WTC11 (cell line): Measurements from ENCODE around the gene ST6GAL1.

Source experiments
- FOXP1 ChIP-seq: sonication (generic); formaldehyde crosslinking; IDR thresholded peaks from 2 replicates; pipeline ENCODE4 v1.8.0; 2022; ENCODE audit warnings: missing genetic modification reagents, mild to moderate bottlenecking, moderate library complexity, borderline replicate concordance
- GABPB1 ChIP-seq: sonication (generic); formaldehyde crosslinking; IDR thresholded peaks from 2 replicates; pipeline ENCODE4 v1.8.1; 2023; ENCODE audit warnings: mild to moderate bottlenecking, missing genetic modification reagents
- NR3C1 ChIP-seq: sonication (generic); formaldehyde crosslinking; conservative IDR thresholded peaks from 2 replicates; pipeline ENCODE4 v1.8.1; 2023; ENCODE audit warnings: low read depth, mild to moderate bottlenecking, missing genetic modification reagents
- SMAD3 ChIP-seq: sonication (generic); formaldehyde crosslinking; IDR thresholded peaks from 2 replicates; pipeline ENCODE4 v1.8.0; 2022; ENCODE audit warnings: missing genetic modification reagents, mild to moderate bottlenecking, borderline replicate concordance
- TEAD4 ChIP-seq: sonication (generic); formaldehyde crosslinking; IDR thresholded peaks from 2 replicates; pipeline ENCODE4 v1.8.0; 2022; ENCODE audit warnings: mild to moderate bottlenecking, missing genetic modification reagents
- TF ChIP-seq, protein P1 (sequence below): sonication (generic); formaldehyde crosslinking; IDR thresholded peaks from 2 replicates; pipeline ENCODE4 v1.8.1; 2023; ENCODE audit warnings: mild to moderate bottlenecking, missing genetic modification reagents, moderate library complexity
- TF ChIP-seq, protein P2 (sequence below): sonication (generic); formaldehyde crosslinking; IDR thresholded peaks from 2 replicates; pipeline ENCODE4 v1.8.1; 2022; ENCODE audit warnings: low read depth, mild to moderate bottlenecking, moderate library complexity, missing genetic modification reagents, borderline replicate concordance
- TF ChIP-seq, protein P3 (sequence below): sonication (generic); formaldehyde crosslinking; IDR thresholded peaks from 2 replicates; pipeline ENCODE4 v1.8.0; 2023; ENCODE audit warnings: missing genetic modification reagents
- TF ChIP-seq, protein P4 (sequence below): sonication (generic); formaldehyde crosslinking; IDR thresholded peaks from 2 replicates; pipeline ENCODE4 v1.8.0; 2022; ENCODE audit warnings: mild to moderate bottlenecking, missing genetic modification reagents
- TF ChIP-seq, protein P5 (sequence below): sonication (generic); formaldehyde crosslinking; conservative IDR thresholded peaks from 2 replicates; pipeline ENCODE4 v1.8.1; 2022; ENCODE audit warnings: mild to moderate bottlenecking, missing genetic modification reagents
- TF ChIP-seq, protein P6 (sequence below): sonication (generic); formaldehyde crosslinking; IDR thresholded peaks from 2 replicates; pipeline ENCODE4 v1.8.1; 2023; ENCODE audit warnings: mild to moderate bottlenecking, moderate library complexity, missing genetic modification reagents
- TF ChIP-seq, protein P7 (sequence below): fragments of 200-600 bp; IDR thresholded peaks from 2 replicates; pipeline ENCODE4 v1.8.0; 2022; ENCODE audit warnings: antibody characterized with exemption
- TF ChIP-seq, protein P8 (sequence below): sonication (generic); formaldehyde crosslinking; IDR thresholded peaks from 2 replicates; pipeline ENCODE4 v1.8.0; 2022; ENCODE audit warnings: mild to moderate bottlenecking, missing genetic modification reagents
- TF ChIP-seq, protein P9 (sequence below): sonication (generic); formaldehyde crosslinking; IDR thresholded peaks from 2 replicates; pipeline ENCODE4 v1.8.1; 2022; ENCODE audit warnings: missing genetic modification reagents, borderline replicate concordance

DNA sequence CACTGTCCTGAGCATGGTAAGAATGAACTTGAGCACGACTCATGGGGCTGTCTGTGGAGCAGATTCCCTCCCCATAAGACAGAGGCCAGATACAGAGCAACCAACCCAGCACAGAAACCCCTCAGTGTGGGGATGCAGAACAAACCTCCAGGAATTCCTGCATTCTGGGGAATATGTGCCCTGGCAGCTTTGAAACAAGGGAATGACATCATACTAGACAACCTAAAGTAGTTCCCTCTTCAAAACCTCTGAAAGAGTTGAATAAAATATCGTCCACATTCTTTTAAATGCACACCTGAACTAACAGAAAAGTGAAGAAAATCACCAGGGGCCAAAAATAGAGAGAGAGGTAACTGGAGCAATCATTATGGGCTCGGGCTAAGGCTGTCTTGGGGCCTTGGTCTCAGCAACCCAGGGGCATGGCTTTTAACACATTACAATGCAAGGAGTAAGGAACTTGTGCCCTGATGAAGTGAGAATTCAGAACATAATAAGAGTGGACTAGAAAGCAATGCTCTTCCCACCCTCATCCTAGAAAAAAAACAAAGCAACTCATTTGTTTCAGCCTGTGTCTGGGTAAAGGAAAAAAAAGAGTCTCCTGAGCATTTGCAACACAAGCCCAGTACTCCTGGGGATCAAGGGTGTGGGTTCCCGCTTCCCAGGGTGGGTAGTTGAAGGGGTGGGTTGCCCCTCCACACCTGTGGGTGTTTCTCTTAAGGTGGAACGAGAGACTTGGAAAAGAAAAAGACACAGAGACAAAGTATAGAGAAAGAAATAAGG, 43.9 kb upstream of the ST6GAL1 start:
- no peak for TF ChIP-seq NR3C1
- TF ChIP-seq, protein P1, sequence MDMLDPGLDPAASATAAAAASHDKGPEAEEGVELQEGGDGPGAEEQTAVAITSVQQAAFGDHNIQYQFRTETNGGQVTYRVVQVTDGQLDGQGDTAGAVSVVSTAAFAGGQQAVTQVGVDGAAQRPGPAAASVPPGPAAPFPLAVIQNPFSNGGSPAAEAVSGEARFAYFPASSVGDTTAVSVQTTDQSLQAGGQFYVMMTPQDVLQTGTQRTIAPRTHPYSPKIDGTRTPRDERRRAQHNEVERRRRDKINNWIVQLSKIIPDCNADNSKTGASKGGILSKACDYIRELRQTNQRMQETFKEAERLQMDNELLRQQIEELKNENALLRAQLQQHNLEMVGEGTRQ (CRISPR knock-in tag), result no peak
- TF ChIP-seq, protein P2, sequence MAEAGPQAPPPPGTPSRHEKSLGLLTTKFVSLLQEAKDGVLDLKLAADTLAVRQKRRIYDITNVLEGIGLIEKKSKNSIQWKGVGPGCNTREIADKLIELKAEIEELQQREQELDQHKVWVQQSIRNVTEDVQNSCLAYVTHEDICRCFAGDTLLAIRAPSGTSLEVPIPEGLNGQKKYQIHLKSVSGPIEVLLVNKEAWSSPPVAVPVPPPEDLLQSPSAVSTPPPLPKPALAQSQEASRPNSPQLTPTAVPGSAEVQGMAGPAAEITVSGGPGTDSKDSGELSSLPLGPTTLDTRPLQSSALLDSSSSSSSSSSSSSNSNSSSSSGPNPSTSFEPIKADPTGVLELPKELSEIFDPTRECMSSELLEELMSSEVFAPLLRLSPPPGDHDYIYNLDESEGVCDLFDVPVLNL (CRISPR knock-in tag), result no peak
- TF ChIP-seq, protein P3, sequence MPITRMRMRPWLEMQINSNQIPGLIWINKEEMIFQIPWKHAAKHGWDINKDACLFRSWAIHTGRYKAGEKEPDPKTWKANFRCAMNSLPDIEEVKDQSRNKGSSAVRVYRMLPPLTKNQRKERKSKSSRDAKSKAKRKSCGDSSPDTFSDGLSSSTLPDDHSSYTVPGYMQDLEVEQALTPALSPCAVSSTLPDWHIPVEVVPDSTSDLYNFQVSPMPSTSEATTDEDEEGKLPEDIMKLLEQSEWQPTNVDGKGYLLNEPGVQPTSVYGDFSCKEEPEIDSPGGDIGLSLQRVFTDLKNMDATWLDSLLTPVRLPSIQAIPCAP, result no peak
- TF ChIP-seq GABPB1 (CRISPR knock-in tag), result no peak
- TF ChIP-seq, protein P4, sequence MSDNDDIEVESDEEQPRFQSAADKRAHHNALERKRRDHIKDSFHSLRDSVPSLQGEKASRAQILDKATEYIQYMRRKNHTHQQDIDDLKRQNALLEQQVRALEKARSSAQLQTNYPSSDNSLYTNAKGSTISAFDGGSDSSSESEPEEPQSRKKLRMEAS (CRISPR knock-in tag), result no peak
- TF ChIP-seq, protein P5, sequence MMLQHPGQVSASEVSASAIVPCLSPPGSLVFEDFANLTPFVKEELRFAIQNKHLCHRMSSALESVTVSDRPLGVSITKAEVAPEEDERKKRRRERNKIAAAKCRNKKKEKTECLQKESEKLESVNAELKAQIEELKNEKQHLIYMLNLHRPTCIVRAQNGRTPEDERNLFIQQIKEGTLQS (CRISPR knock-in tag), result no peak
- TF ChIP-seq, protein P6, sequence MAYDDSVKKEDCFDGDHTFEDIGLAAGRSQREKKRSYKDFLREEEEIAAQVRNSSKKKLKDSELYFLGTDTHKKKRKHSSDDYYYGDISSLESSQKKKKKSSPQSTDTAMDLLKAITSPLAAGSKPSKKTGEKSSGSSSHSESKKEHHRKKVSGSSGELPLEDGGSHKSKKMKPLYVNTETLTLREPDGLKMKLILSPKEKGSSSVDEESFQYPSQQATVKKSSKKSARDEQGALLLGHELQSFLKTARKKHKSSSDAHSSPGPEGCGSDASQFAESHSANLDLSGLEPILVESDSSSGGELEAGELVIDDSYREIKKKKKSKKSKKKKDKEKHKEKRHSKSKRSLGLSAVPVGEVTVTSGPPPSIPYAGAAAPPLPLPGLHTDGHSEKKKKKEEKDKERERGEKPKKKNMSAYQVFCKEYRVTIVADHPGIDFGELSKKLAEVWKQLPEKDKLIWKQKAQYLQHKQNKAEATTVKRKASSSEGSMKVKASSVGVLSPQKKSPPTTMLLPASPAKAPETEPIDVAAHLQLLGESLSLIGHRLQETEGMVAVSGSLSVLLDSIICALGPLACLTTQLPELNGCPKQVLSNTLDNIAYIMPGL (CRISPR knock-in tag), result no peak
- no peak for TF ChIP-seq TEAD4
- TF ChIP-seq, protein P7, sequence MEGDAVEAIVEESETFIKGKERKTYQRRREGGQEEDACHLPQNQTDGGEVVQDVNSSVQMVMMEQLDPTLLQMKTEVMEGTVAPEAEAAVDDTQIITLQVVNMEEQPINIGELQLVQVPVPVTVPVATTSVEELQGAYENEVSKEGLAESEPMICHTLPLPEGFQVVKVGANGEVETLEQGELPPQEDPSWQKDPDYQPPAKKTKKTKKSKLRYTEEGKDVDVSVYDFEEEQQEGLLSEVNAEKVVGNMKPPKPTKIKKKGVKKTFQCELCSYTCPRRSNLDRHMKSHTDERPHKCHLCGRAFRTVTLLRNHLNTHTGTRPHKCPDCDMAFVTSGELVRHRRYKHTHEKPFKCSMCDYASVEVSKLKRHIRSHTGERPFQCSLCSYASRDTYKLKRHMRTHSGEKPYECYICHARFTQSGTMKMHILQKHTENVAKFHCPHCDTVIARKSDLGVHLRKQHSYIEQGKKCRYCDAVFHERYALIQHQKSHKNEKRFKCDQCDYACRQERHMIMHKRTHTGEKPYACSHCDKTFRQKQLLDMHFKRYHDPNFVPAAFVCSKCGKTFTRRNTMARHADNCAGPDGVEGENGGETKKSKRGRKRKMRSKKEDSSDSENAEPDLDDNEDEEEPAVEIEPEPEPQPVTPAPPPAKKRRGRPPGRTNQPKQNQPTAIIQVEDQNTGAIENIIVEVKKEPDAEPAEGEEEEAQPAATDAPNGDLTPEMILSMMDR, result no peak
- TF ChIP-seq FOXP1 (CRISPR knock-in tag), result no peak
- TF ChIP-seq SMAD3, result no peak
- TF ChIP-seq, protein P8, sequence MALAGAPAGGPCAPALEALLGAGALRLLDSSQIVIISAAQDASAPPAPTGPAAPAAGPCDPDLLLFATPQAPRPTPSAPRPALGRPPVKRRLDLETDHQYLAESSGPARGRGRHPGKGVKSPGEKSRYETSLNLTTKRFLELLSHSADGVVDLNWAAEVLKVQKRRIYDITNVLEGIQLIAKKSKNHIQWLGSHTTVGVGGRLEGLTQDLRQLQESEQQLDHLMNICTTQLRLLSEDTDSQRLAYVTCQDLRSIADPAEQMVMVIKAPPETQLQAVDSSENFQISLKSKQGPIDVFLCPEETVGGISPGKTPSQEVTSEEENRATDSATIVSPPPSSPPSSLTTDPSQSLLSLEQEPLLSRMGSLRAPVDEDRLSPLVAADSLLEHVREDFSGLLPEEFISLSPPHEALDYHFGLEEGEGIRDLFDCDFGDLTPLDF (CRISPR knock-in tag), result no peak
- TF ChIP-seq, protein P9, sequence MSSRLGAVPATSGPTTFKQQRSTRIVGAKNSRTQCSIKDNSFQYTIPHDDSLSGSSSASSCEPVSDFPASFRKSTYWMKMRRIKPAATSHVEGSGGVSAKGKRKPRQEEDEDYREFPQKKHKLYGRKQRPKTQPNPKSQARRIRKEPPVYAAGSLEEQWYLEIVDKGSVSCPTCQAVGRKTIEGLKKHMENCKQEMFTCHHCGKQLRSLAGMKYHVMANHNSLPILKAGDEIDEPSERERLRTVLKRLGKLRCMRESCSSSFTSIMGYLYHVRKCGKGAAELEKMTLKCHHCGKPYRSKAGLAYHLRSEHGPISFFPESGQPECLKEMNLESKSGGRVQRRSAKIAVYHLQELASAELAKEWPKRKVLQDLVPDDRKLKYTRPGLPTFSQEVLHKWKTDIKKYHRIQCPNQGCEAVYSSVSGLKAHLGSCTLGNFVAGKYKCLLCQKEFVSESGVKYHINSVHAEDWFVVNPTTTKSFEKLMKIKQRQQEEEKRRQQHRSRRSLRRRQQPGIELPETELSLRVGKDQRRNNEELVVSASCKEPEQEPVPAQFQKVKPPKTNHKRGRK (CRISPR knock-in tag), result no peak
